ENCODE data around the gene NFATC3.

Gene NFATC3

GRCh38 chr16:68085259-68086071, at the start of gene NFATC3:
NFATC3 (plus strand) TSS chr16:68085370; CDS start chr16:68085682, 312 bp downstream.
- DNase-seq (ENCODE audit: low read depth): peak; percentile 97
- H3K4me3 ChIP-seq (ENCODE audit: low read depth, low read length): peak within 1 kb of the TSS; percentile 81
- TF ChIP-seq CTCF (conservative IDR thresholded peaks at IDR 0.05; ENCODE audit: low read depth, low read length): no peak

- no peak for DNase-seq (ENCODE audit: low read depth)
- H3K4me3 ChIP-seq (ENCODE audit: low read depth, low read length): no peak overlapping the region
- no peak for TF ChIP-seq CTCF (conservative IDR thresholded peaks at IDR 0.05; ENCODE audit: low read depth, low read length)
These were observed 47.2 kb upstream of the NFATC3 start for GRCh38 chr16:68037841-68038597.

- peak; percentile 90 for TF ChIP-seq CTCF (conservative IDR thresholded peaks at IDR 0.05; ENCODE audit: low read depth, low read length)
- DNase-seq (ENCODE audit: low read depth): peak; percentile 65
- no peak overlapping the region for H3K4me3 ChIP-seq (ENCODE audit: low read depth, low read length)
These were observed 44.5 kb upstream of the NFATC3 start for GRCh38 chr16:68040506-68041288.

DNA sequence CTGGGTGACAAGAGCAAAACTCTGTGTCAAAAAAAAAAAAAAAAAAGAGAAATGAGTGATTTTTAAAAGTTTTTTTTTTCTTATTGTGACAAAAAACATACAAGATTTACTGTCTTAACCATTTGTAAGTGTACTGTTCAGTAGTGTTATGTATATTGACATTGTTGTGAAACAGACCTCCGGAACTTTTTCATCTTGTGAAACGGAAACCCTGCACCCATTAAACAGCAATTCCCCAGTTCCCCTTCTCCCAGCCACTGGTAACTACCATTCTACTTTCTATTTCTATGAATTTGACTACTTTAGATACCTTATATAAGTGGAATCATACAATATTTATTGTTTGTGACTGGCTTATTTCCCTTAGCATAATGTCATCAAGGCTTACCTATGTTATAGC, 43.4 kb upstream of the NFATC3 start:
- no peak overlapping the region for H3K4me3 ChIP-seq (ENCODE audit: low read depth, low read length)
- no peak for TF ChIP-seq CTCF (conservative IDR thresholded peaks at IDR 0.05; ENCODE audit: low read depth, low read length)
- DNase-seq (ENCODE audit: low read depth): no peak

DNA sequence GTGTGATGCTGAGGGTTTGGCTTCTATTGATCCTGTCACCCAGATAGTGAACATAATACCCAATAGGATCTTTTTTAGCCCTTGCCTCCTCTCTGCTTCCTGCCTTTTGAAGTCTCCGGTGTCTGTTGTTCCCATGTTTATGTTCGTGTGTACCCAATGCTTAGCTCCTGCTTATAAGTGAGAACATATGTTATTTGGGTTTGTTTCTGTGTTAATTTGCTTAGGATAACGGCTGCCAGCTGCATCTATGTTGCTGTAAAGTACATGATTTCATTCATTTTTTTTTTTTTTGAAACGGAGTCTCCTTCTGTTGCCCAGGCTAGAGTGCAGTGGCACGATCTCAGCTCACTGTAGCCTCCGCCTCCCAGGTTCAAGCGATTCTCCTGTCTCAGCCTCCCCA, 39.1 kb upstream of the NFATC3 start:
- DNase-seq (ENCODE audit: low read depth): no peak
- no peak for TF ChIP-seq CTCF (conservative IDR thresholded peaks at IDR 0.05; ENCODE audit: low read depth, low read length)

GRCh38 chr16:68047987-68048386, 37.2 kb upstream of the NFATC3 start:
- TF ChIP-seq CTCF (conservative IDR thresholded peaks at IDR 0.05; ENCODE audit: low read depth, low read length): no peak
- no peak for DNase-seq (ENCODE audit: low read depth)
- H3K4me3 ChIP-seq (ENCODE audit: low read depth, low read length): no peak overlapping the region

More for the DNA sequence above, 39.1 kb upstream of the NFATC3 start:
- no peak overlapping the region for H3K4me3 ChIP-seq (ENCODE audit: low read depth, low read length)
